Measurements from ENCODE around the gene CPNE8.

DNA sequence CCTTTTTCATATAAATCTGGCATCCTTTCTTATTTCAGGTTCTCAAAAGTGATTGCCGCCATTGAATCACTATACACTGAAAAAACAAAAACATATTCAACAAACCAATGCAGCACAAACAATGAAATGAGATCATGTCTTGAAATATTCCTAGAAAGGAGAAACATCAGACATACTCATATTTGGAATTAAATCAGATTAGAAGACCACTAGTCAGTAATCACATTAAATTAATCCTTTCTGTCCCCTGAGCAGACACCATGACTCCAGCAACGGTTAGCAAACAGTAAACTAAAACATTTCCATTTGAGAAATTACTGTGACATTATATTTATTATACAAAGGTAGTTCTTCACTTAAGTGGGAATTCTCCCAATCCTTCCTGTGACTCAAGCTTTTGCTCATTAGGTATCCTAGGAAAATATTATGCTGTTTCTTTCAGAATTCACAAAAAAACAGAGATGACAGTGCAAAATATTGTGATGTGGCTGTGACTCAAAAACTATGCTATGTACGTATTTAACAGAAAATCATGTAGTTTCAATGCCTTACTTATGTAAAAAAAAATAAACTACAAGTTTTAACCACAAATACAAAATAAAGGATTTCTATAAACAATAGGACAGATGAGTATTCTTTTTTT is 29.7 kb downstream of the CPNE8 start:
- no peak for TF ChIP-seq POLR2AphosphoS5 (IDR thresholded peaks at IDR 0.05)
- TF ChIP-seq, protein P1, sequence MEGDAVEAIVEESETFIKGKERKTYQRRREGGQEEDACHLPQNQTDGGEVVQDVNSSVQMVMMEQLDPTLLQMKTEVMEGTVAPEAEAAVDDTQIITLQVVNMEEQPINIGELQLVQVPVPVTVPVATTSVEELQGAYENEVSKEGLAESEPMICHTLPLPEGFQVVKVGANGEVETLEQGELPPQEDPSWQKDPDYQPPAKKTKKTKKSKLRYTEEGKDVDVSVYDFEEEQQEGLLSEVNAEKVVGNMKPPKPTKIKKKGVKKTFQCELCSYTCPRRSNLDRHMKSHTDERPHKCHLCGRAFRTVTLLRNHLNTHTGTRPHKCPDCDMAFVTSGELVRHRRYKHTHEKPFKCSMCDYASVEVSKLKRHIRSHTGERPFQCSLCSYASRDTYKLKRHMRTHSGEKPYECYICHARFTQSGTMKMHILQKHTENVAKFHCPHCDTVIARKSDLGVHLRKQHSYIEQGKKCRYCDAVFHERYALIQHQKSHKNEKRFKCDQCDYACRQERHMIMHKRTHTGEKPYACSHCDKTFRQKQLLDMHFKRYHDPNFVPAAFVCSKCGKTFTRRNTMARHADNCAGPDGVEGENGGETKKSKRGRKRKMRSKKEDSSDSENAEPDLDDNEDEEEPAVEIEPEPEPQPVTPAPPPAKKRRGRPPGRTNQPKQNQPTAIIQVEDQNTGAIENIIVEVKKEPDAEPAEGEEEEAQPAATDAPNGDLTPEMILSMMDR (IDR thresholded peaks at IDR 0.05): no peak

Data from sigmoid colon (tissue), 4 donors.